Loucy (cell line): ENCODE results near the gene EXOSC10.
"Not testable (repeated sequence)": the region's sequence is repeated elsewhere in the genome, so short reads cannot be mapped to it uniquely, and the experiment has no call there.

Source experiments
- H2AFZ ChIP-seq: fragments of 200-600 bp; sonication (generic); 2 replicates; pipeline ENCODE4 v1.6.0; 2016; ENCODE audit warnings: antibody characterized with exemption, mild to moderate bottlenecking, low read length, moderate library complexity
- H3F3A ChIP-seq: fragments of 200-600 bp; 2 replicates; pipeline ENCODE4 v1.6.0; 2016; ENCODE audit warnings: antibody characterized with exemption, low read depth, mild to moderate bottlenecking
- H3K27me3 ChIP-seq: fragments of 200-600 bp; sonication (generic); 2 replicates; pipeline ENCODE4 v1.6.1; 2014; ENCODE audit warnings: low read length, mild to moderate bottlenecking; ENCODE audit not compliant: insufficient read depth, poor library complexity, severe bottlenecking
- H3K36me3 ChIP-seq: fragments of 200-600 bp; sonication (generic); 2 replicates; pipeline ENCODE4 v1.6.1; 2016; ENCODE audit warnings: low read length; ENCODE audit not compliant: insufficient read depth
- H3K4me1 ChIP-seq: fragments of 200-600 bp; sonication (generic); 2 replicates; pipeline ENCODE4 v1.5.1; 2014; ENCODE audit warnings: low read length, mild to moderate bottlenecking; ENCODE audit not compliant: insufficient read depth, poor library complexity, severe bottlenecking
- H3K4me2 ChIP-seq: fragments of 200-600 bp; sonication (generic); 2 replicates; pipeline ENCODE4 v1.6.0; 2014; ENCODE audit warnings: antibody characterized with exemption, low read length, low read depth, mild to moderate bottlenecking; ENCODE audit not compliant: poor library complexity, severe bottlenecking
- H3K4me3 ChIP-seq: fragments of 200-600 bp; sonication (generic); 2 replicates; pipeline ENCODE4 v1.5.1; 2014; ENCODE audit warnings: low read length, mild to moderate bottlenecking, mixed read lengths; ENCODE audit not compliant: poor library complexity, severe bottlenecking
- H3K79me2 ChIP-seq: fragments of 200-600 bp; sonication (generic); 2 replicates; pipeline ENCODE4 v1.6.1; 2014; ENCODE audit warnings: low read length; ENCODE audit not compliant: insufficient read depth
- H3K9ac ChIP-seq: fragments of 200-600 bp; sonication (generic); 2 replicates; pipeline ENCODE4 v1.6.0; 2014; ENCODE audit warnings: mild to moderate bottlenecking, low read depth, low read length, moderate library complexity; ENCODE audit not compliant: poor library complexity, severe bottlenecking
- H3K9me2 ChIP-seq: fragments of 200-600 bp; sonication (generic); replicated peaks from 2 replicates; pipeline ENCODE4 v1.6.1; 2016; ENCODE audit warnings: low read depth, low read length, mixed read lengths
- H3K9me3 ChIP-seq: fragments of 200-600 bp; sonication (generic); 2 replicates; pipeline ENCODE4 v1.6.1; 2014; ENCODE audit warnings: mild to moderate bottlenecking, antibody characterized with exemption, low read length, low read depth; ENCODE audit not compliant: insufficient read depth
- H4K20me1 ChIP-seq: fragments of 200-600 bp; sonication (generic); 2 replicates; pipeline ENCODE4 v1.6.0; 2014; ENCODE audit warnings: antibody characterized with exemption, low read length, mild to moderate bottlenecking; ENCODE audit not compliant: insufficient read depth, poor library complexity, severe bottlenecking
- CTCF ChIP-seq: fragments of 200-600 bp; sonication (generic); conservative IDR thresholded peaks from 2 replicates; pipeline ENCODE4 v1.5.1; 2014; ENCODE audit warnings: mild to moderate bottlenecking, antibody characterized with exemption, low read length
- EZH2phosphoT487 ChIP-seq: fragments of 200-600 bp; IDR thresholded peaks from 2 replicates; pipeline ENCODE4 v1.6.1; 2018; ENCODE audit warnings: antibody characterized with exemption, mild to moderate bottlenecking, moderate library complexity, borderline replicate concordance

EXOSC10 gene

GRCh38 chr1:11037740-11038182 is 61.9 kb downstream of the EXOSC10 start:
- H3K9me3 ChIP-seq = no peaks in the 10 kb centered on the region
- TF ChIP-seq CTCF (peak; percentile 98), EZH2phosphoT487 (no peak)
- no peaks in the 10 kb centered on the region for H3F3A ChIP-seq
- H3K9me2 ChIP-seq = no peaks in the 10 kb centered on the region
- H3K4me3 ChIP-seq = no peak overlapping the region
- H3K79me2 ChIP-seq = no peaks in the 10 kb centered on the region
- H3K27me3 ChIP-seq = no peaks in the 10 kb centered on the region
- H3K4me2 ChIP-seq = no peak overlapping the region
- H3K36me3 ChIP-seq = no peaks in the 10 kb centered on the region
- peak overlapping the region; percentile 57; the same call in 1 of the 2 replicates for H2AFZ ChIP-seq
- H3K4me1 ChIP-seq = peaks cover 3% of the 10 kb centered on the region
- H3K9ac ChIP-seq = no peak overlapping the region
- no peaks in the 10 kb centered on the region for H4K20me1 ChIP-seq

- not testable (repeated sequence) for H4K20me1 ChIP-seq, H3K4me2 ChIP-seq, H3K4me3 ChIP-seq, H3K27me3 ChIP-seq, H3K36me3 ChIP-seq, H3K4me1 ChIP-seq, H3K9me2 ChIP-seq, H3F3A ChIP-seq, H3K9ac ChIP-seq, H3K79me2 ChIP-seq, H3K9me3 ChIP-seq
- H2AFZ ChIP-seq = peak overlapping the region; percentile 65; the same call in 1 of the 2 replicates
Observed at GRCh38 chr1:11037019-11037739, 62.5 kb downstream of the EXOSC10 start.

GRCh38 chr1:11031624-11032262 is 67.9 kb downstream of the EXOSC10 start:
- H3F3A ChIP-seq = no peaks in the 10 kb centered on the region
- H4K20me1 ChIP-seq = peaks cover 4% of the 10 kb centered on the region
- H3K27me3 ChIP-seq = no peaks in the 10 kb centered on the region
- H3K9me3 ChIP-seq = no peaks in the 10 kb centered on the region
- TF ChIP-seq EZH2phosphoT487 (no peak), CTCF (no peak; the same call in 1 of the 2 replicates)
- H3K4me1 ChIP-seq = no peaks in the 10 kb centered on the region
- no peak overlapping the region for H3K9ac ChIP-seq
- H3K4me2 ChIP-seq = no peak overlapping the region
- H2AFZ ChIP-seq = no peak overlapping the region
- H3K79me2 ChIP-seq = no peaks in the 10 kb centered on the region
- no peaks in the 10 kb centered on the region for H3K9me2 ChIP-seq
- no peak overlapping the region for H3K4me3 ChIP-seq
- peaks cover 12% of the 10 kb centered on the region; the same call in 1 of the 2 replicates for H3K36me3 ChIP-seq
